ENCODE measurements around the gene PLRG1.

Gene PLRG1

GRCh38 chr4:154573190-154573870 lies 23.1 kb upstream of the PLRG1 start:
- no peak for DNase-seq

- DNase-seq = no peak
These were observed 19.4 kb upstream of the PLRG1 start for GRCh38 chr4:154569584-154569983.

- no peak for DNase-seq
These were observed 18.8 kb upstream of the PLRG1 start for GRCh38 chr4:154569028-154569427.

GRCh38 chr4:154566639-154567204 lies 16.5 kb upstream of the PLRG1 start:
- no peak for DNase-seq

GRCh38 chr4:154565704-154566103 lies 15.5 kb upstream of the PLRG1 start:
- DNase-seq = no peak

GRCh38 chr4:154564311-154564710 lies 14.1 kb upstream of the PLRG1 start:
- no peak for DNase-seq

- no peak for DNase-seq
These were observed 12.6 kb upstream of the PLRG1 start, which contains the start of gene FGB for GRCh38 chr4:154562697-154563254. TSS of gene FGB (plus strand) at chr4:154563011. CDS start at chr4:154563019, 8 bp downstream.

GRCh38 chr4:154560824-154561231 lies 10.6 kb upstream of the PLRG1 start:
- DNase-seq = no peak

GRCh38 chr4:154560419-154560801 lies 10.2 kb upstream of the PLRG1 start:
- DNase-seq = no peak

GRCh38 chr4:154559494-154560418 lies 9.6 kb upstream of the PLRG1 start:
- DNase-seq = peak in 1 of 2 donors; percentile 2

GRCh38 chr4:154559141-154559493 lies 8.9 kb upstream of the PLRG1 start:
- no peak for DNase-seq

- DNase-seq = peak; percentile 71 to 72
These were observed 1.9 kb upstream of the PLRG1 start for GRCh38 chr4:154551872-154552686.

- no peak for DNase-seq
These were observed 4.5 kb downstream of the PLRG1 start for GRCh38 chr4:154545689-154546088.

- no peak for DNase-seq
These were observed 7.8 kb downstream of the PLRG1 start for GRCh38 chr4:154542271-154542879.

GRCh38 chr4:154534296-154534695 lies 15.9 kb downstream of the PLRG1 start:
- DNase-seq = no peak

- DNase-seq = no peak
These were observed 20.3 kb downstream of the PLRG1 start for GRCh38 chr4:154529728-154530519.

GRCh38 chr4:154528869-154529268 lies 21.3 kb downstream of the PLRG1 start:
- DNase-seq = no peak

GRCh38 chr4:154527308-154527707 lies 22.9 kb downstream of the PLRG1 start:
- DNase-seq = no peak

- no peak for DNase-seq
These were observed 24.0 kb downstream of the PLRG1 start for GRCh38 chr4:154526151-154526550.

- DNase-seq = no peak
These were observed 28.6 kb downstream of the PLRG1 start for GRCh38 chr4:154521607-154522006.

GRCh38 chr4:154519214-154519613 lies 31.0 kb downstream of the PLRG1 start:
- DNase-seq = no peak
